ENCODE data around the gene KDM4E.
A peak's percentile ranks its signal among the peaks of the same experiment; 100 is the strongest.

The KDM4E gene

GRCh38 chr11:95068549-95068948 lies 43.5 kb downstream of the KDM4E start (continued):
- TF ChIP-seq FEZF1 (tag by site-specific recombination; IDR thresholded peaks at IDR 0.05) (peak; percentile 81), SP3 (tag by site-specific recombination; IDR thresholded peaks at IDR 0.05) (peak; percentile 33; the same call in 1 of the 2 replicates), ZNF48 (tag by site-specific recombination; IDR thresholded peaks at IDR 0.05) (no peak), OSR2 (tag by site-specific recombination; IDR thresholded peaks at IDR 0.05) (0 out of 2 replicates have a peak, but pooled peaks have one; percentile 26), ZSCAN16 (tag by site-specific recombination; IDR thresholded peaks at IDR 0.05) (no peak), ZNF10 (tag by site-specific recombination; IDR thresholded peaks at IDR 0.05) (peak; percentile 88), OVOL3 (tag by site-specific recombination; IDR thresholded peaks at IDR 0.05) (no peak), ZNF266 (tag by site-specific recombination; IDR thresholded peaks at IDR 0.05; ENCODE audit: low read depth) (no peak), ZNF571 (tag by site-specific recombination; IDR thresholded peaks at IDR 0.05) (no peak), ZNF580 (tag by site-specific recombination; IDR thresholded peaks at IDR 0.05) (no peak), ZSCAN30 (tag by site-specific recombination; IDR thresholded peaks at IDR 0.05) (0 out of 2 replicates have a peak, but pooled peaks have one; percentile 62), SCRT2 (tag by site-specific recombination; IDR thresholded peaks at IDR 0.05) (peak; percentile 93), ZBTB20 (tag by site-specific recombination; IDR thresholded peaks at IDR 0.05) (0 out of 2 replicates have a peak, but pooled peaks have one; percentile 25), ZXDB (tag by site-specific recombination; IDR thresholded peaks at IDR 0.05) (0 out of 2 replicates have a peak, but pooled peaks have one; percentile 23), ZNF157 (tag by site-specific recombination; IDR thresholded peaks at IDR 0.05) (no peak), ZNF394 (tag by site-specific recombination; IDR thresholded peaks at IDR 0.05; ENCODE audit: borderline replicate concordance) (no peak), BCL6B (tag by site-specific recombination; IDR thresholded peaks at IDR 0.05) (no peak), ZBTB44 (tag by site-specific recombination; IDR thresholded peaks at IDR 0.05) (peak; percentile 81; the same call in 1 of the 2 replicates), ZBTB8A (tag by site-specific recombination; IDR thresholded peaks at IDR 0.05) (no peak), KLF8 (tag by site-specific recombination; IDR thresholded peaks at IDR 0.05) (0 out of 2 replicates have a peak, but pooled peaks have one; percentile 11), ZNF768 (tag by site-specific recombination; IDR thresholded peaks at IDR 0.05) (peak; percentile 70; the same call in 1 of the 2 replicates), ZNF114 (tag by site-specific recombination; IDR thresholded peaks at IDR 0.05) (no peak), ZNF175 (tag by site-specific recombination; IDR thresholded peaks at IDR 0.05) (no peak), IKZF3 (tag by site-specific recombination; IDR thresholded peaks at IDR 0.05) (peak; percentile 64), ZNF121 (tag by site-specific recombination; IDR thresholded peaks at IDR 0.05) (no peak)

GRCh38 chr11:95070471-95070870 lies 45.4 kb downstream of the KDM4E start:
- CTCF ChIA-PET: interaction anchor here (0.6 to 10.7 kb wide), 19 partner anchors 9 to 695 kb away, joined by 3 to 63 read pairs (median 5); partner anchors contain the start of gene ENDOD1
- POLR2A ChIA-PET: interaction anchor here (0.6 kb wide), 1 partner anchor 295 kb away, joined by 5 read pairs; no protein-coding TSS in a partner anchor

More at GRCh38 chr11:95070471-95070870, 45.4 kb downstream of the KDM4E start:
- TF ChIP-seq ZNF24 (tag by site-specific recombination; IDR thresholded peaks at IDR 0.05) (no peak), GLI2 (tag by site-specific recombination; IDR thresholded peaks at IDR 0.05; ENCODE audit: borderline replicate concordance, low read depth) (no peak), ZNF138 (tag by site-specific recombination; IDR thresholded peaks at IDR 0.05; ENCODE audit: borderline replicate concordance) (no peak), ZNF624 (tag by site-specific recombination; IDR thresholded peaks at IDR 0.05) (no peak), ZNF530 (tag by site-specific recombination; IDR thresholded peaks at IDR 0.05; ENCODE audit: low read depth) (no peak), ZNF513 (tag by site-specific recombination; IDR thresholded peaks at IDR 0.05) (no peak), KLF8 (tag by site-specific recombination; IDR thresholded peaks at IDR 0.05) (no peak)
- H3K36me3 ChIP-seq (ENCODE audit: control insufficient read depth in 2 of 2, insufficient read depth in 1 of 2, low read length in 2 of 2): peaks cover 0 to 4% of the 10 kb centered on the region in 2 experiments; a peak in 1 of 3 replicates
- H3K4me3 ChIP-seq (ENCODE audit: low read depth, low read length): no peak overlapping the region
- no peaks in the 10 kb centered on the region; the same call in 1 of the 2 replicates for H3K4me1 ChIP-seq (ENCODE audit: control insufficient read depth, insufficient read depth, low read length)
- H3K9me3 ChIP-seq (ENCODE audit: control insufficient read depth, insufficient read depth, low read depth, low read length): no peaks in the 10 kb centered on the region
- H3K27ac ChIP-seq (ENCODE audit: extremely low read depth, low read depth, low read length): no peak overlapping the region
